ENCODE results near the gene WASF3.
"Not testable (repeated sequence)": the region's sequence is repeated elsewhere in the genome, so short reads cannot be mapped to it uniquely, and the experiment has no call there.

The WASF3 gene

GRCh38 chr13:26629260-26629825 lies 71.9 kb downstream of the WASF3 start:
- no peak for DNase-seq (ENCODE audit: low read depth in 2 of 2)

GRCh38 chr13:26635634-26636033 lies 78.2 kb downstream of the WASF3 start:
- DNase-seq (ENCODE audit: low read depth in 2 of 2) = not testable (repeated sequence)

DNA sequence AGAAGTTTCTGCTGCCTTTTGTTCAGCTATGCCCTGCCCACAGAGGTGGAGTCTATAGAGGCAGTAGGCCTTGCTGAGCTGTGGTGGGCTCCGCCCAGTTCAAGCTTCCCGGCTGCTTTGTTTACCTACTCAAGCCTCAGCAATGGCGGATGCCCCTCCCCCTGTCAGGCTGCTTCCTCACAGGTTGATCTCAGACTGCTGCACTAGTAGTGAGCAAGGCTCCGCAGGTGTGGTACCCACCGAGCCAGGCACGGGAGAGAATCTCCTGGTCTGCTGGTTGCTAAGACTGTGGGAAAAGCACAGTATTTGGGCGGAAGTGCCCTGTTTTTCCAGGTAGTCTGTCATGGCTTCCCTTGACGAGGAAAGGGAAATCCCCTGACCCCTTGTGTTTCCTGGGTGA lies 78.6 kb downstream of the WASF3 start:
- DNase-seq (ENCODE audit: low read depth in 2 of 2) = not testable (repeated sequence)

DNA sequence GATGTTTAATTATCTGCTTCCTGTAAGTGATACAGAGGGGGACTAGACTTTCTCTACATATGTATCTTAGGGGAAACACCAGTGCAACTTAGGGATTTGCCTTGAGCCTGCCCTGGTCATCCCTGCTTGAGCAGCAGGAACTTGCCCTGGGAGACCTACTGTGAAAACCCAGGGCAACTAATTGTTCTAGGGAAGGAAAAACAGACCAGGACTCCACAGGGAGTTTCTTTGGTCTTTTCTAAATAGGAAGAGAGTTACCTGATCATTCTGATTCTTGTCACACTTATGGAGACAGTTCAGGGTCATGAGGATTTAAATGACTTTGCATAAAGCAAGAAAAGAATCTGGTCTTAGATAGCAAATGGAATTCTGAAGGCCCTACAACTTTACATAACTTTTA lies 89.1 kb downstream of the WASF3 start:
- no peak for DNase-seq (ENCODE audit: low read depth in 2 of 2)

DNA sequence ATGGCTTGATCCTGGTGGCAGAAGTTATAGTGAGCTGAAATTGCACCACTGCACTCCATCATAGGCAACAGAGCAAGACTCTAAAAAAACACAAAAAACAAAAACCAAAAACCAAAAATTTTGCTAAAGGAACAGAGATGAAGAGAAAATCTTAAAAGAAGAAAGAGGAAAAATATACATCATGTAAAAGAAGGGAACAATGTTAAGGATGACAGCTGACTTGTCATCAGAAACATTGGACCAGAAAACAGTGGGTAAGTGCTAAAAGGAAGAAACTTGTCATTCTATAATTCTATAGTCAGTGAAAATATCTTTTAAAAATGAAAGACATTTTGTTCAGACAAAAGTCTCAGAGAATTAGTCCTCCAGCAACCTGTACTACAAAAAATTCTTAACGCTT lies 93.8 kb downstream of the WASF3 start:
- no peak for DNase-seq (ENCODE audit: low read depth in 2 of 2)

GRCh38 chr13:26653310-26653709 lies 95.8 kb downstream of the WASF3 start:
- no peak for DNase-seq (ENCODE audit: low read depth in 2 of 2)

- DNase-seq (ENCODE audit: low read depth in 2 of 2) = no peak
Observed at GRCh38 chr13:26653842-26654241, 96.4 kb downstream of the WASF3 start.

GRCh38 chr13:26656919-26657318 lies 99.4 kb downstream of the WASF3 start:
- DNase-seq (ENCODE audit: low read depth in 2 of 2) = no peak

GRCh38 chr13:26658448-26659385 lies 101.2 kb downstream of the WASF3 start:
- DNase-seq (ENCODE audit: low read depth in 2 of 2) = no peak

GRCh38 chr13:26660185-26660584 lies 102.7 kb downstream of the WASF3 start:
- DNase-seq (ENCODE audit: low read depth in 2 of 2) = no peak

- no peak for DNase-seq (ENCODE audit: low read depth in 2 of 2)
Observed at GRCh38 chr13:26660766-26661165, 103.3 kb downstream of the WASF3 start.

- no peak for DNase-seq (ENCODE audit: low read depth in 2 of 2)
Observed at GRCh38 chr13:26663791-26664190, 106.3 kb downstream of the WASF3 start.

- no peak for DNase-seq (ENCODE audit: low read depth in 2 of 2)
Observed at GRCh38 chr13:26664286-26664685, 106.8 kb downstream of the WASF3 start.

DNA sequence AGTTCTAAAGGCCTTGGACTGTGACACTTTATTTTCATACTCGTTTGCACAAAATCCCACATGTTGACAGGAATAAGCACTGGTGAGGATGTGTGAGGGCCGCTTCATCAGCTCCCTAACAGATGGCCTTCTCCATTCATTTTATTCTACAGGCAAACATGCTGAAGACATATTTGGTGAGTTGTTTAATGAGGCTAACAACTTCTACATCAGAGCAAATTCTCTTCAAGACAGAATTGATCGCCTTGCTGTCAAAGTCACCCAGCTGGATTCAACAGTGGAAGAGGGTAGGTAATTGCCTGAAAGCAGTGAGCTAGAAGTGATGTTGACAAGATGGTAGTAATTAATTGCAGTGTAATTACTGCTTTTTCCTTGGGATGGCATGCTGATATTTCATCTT lies 107.4 kb downstream of the WASF3 start:
- no peak for DNase-seq (ENCODE audit: low read depth in 2 of 2)

DNA sequence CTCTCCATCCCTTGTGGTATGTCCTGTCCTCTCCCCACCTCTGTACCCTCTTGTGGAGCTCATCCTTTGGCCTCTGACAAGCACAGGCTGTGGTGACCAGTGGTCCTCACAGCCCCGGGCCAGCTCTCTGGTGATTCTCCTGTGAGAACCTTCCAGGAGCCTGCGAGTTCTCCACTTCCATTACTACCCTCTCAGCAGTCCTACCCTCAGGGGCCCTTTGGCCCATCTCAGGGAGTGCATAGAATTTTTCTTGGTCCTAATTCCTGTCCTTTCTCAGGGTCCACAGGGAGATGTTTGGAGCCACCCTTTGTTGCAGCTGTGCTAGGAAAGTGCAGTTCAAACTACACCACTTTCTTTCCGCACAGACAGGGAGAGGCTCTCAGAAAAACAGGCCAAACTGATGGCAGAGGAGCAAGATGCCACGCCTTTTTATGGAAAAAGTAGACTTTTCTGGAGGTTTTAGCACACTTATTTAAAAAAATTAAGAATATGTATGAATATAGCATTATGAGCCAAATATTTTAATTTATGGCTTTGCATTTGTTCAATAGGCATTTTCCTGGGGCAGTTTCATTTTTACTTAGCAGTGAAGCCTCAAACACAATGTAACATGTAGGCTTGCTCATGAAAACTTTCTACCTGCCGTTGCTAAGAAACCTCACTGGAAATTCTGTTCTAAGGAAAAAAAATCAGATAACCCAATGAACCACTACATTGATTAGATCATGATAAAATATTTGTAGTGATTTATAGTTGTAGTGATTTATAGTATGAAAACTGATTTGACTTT lies 111.1 kb downstream of the WASF3 start:
- no peak for DNase-seq (ENCODE audit: low read depth in 2 of 2)

DNA sequence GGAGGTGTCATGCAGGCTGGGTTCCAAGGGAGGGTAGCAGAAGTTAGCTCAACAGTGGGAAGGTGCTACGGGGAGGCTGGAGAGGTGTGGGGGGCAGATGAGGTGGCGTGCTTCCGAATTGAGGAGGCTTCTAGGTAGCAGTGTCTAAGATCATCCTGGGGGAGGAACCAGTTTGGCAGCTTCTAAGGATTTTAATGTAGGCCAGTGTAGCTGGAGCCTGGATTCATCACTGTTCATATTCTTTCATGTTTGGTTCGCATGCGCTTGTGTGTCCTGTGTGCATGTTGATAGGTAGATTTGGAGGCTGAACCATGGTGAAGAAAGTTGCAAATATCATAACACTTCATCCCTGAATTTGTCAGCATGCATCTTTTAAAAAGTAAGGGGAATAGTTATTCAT lies 116.4 kb downstream of the WASF3 start:
- no peak for DNase-seq (ENCODE audit: low read depth in 2 of 2)

DNA sequence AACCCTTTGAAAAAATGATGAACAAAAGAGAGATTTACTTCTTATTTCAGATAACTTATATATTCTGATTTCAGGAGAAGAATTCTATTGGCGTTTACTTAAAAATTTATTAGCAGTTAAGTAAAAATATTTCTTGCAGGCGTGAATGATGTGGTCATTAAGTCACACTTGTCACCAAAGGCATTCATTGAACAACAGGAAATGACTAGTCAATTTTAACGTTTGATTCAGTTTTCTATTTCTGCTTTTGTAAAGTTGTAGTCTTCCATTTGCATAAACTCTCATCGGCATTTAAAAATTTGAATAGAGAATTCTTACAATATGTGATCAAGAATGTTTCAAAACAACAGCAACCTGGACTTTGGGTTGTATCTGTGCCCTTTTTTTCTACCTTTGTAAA lies 119.7 kb downstream of the WASF3 start:
- no peak for DNase-seq (ENCODE audit: low read depth in 2 of 2)

GRCh38 chr13:26678330-26678729 lies 120.8 kb downstream of the WASF3 start:
- no peak for DNase-seq (ENCODE audit: low read depth in 2 of 2)

- DNase-seq (ENCODE audit: low read depth in 2 of 2) = no peak
Observed at GRCh38 chr13:26678796-26679195, 121.3 kb downstream of the WASF3 start.

- DNase-seq (ENCODE audit: low read depth in 2 of 2) = no peak
Observed at GRCh38 chr13:26679411-26680122, 122.1 kb downstream of the WASF3 start.

DNA sequence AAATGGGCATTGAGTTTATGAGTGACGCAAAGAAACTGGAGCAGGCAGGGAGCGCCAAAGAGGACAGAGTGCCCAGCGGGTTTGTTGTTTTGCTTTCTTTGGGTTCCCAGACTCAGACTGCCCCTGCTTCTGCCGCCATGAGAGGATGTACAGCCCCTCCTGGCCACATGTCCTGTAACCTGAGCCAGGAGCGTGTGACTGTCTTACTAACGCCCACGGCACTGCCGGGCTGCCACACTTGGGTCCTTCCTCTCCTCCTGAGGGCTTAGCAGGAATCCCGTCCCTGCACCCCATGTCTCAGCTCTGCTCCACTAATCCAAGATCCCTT lies 122.6 kb downstream of the WASF3 start:
- no peak for DNase-seq (ENCODE audit: low read depth in 2 of 2)

- DNase-seq (ENCODE audit: low read depth in 2 of 2) = no peak
Observed at GRCh38 chr13:26680572-26680971, 123.1 kb downstream of the WASF3 start.
